ENCODE data around the gene MAGOH. TPM values are rescaled to one million over a fixed set of nuclear protein-coding genes. Genes with fewer than 3 reads are reported as not detected.

MAGOH gene
- total and polyA plus RNA-seq, 9 of the 15 experiments (the other 6 are each of a cell fraction or from before 2014, with no cell fraction given), result 102 to 342 (median 135) TPM

GRCh38 chr1:53277326-53277725 lies 39.0 kb upstream of the MAGOH start:
- H4K20me1 ChIP-seq (replicated peaks; ENCODE audit: control insufficient read depth, insufficient read depth, low read length), result peaks cover 14% of the 10 kb centered on the region; the same call in 1 of the 2 replicates
- no peaks in the 10 kb centered on the region for H3K79me2 ChIP-seq (ENCODE audit: control insufficient read depth, insufficient read depth, low read length)
- ChIA-PET CTCF (ENCODE audit: low intra/inter-chr PET ratio) (interaction anchor here (1.0 to 5.9 kb wide), 3 partner anchors 9 to 127 kb away, joined by 4 to 123 read pairs (median 5); no protein-coding TSS in a partner anchor), POLR2A (no interaction called here)
- in situ Hi-C loops (cut with MboI), result loop anchor here (5.0 kb wide), 1 partner anchor 115 kb away; no protein-coding TSS in a partner anchor
- no peak overlapping the region for H3K4me2 ChIP-seq (ENCODE audit: insufficient read depth, low read length)
- H3K9me1 ChIP-seq (ENCODE audit: control insufficient read depth, insufficient read depth, low read length), result peaks cover 3% of the 10 kb centered on the region
- H3K4me1 ChIP-seq (replicated peaks in 1 of 2; ENCODE audit: control insufficient read depth in 2 of 2, insufficient read depth in 2 of 2, low read length in 2 of 2), result peaks cover 6% of the 10 kb centered on the region in 2 experiments; a peak in 2 of 5 replicates
- TF ChIP-seq XRCC5 (IDR thresholded peaks at IDR 0.05; ENCODE audit: low read depth, low read length) (no peak), ZFP30 (CRISPR knock-in tag; IDR thresholded peaks at IDR 0.05; ENCODE audit: borderline replicate concordance) (no peak), CBX1 (IDR thresholded peaks at IDR 0.05; ENCODE audit: low read depth) (no peak)
- TF ChIP-seq, protein P1, sequence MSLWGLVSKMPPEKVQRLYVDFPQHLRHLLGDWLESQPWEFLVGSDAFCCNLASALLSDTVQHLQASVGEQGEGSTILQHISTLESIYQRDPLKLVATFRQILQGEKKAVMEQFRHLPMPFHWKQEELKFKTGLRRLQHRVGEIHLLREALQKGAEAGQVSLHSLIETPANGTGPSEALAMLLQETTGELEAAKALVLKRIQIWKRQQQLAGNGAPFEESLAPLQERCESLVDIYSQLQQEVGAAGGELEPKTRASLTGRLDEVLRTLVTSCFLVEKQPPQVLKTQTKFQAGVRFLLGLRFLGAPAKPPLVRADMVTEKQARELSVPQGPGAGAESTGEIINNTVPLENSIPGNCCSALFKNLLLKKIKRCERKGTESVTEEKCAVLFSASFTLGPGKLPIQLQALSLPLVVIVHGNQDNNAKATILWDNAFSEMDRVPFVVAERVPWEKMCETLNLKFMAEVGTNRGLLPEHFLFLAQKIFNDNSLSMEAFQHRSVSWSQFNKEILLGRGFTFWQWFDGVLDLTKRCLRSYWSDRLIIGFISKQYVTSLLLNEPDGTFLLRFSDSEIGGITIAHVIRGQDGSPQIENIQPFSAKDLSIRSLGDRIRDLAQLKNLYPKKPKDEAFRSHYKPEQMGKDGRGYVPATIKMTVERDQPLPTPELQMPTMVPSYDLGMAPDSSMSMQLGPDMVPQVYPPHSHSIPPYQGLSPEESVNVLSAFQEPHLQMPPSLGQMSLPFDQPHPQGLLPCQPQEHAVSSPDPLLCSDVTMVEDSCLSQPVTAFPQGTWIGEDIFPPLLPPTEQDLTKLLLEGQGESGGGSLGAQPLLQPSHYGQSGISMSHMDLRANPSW (CRISPR knock-in tag; IDR thresholded peaks at IDR 0.05), result no peak
- WGBS (ENCODE audit: insufficient coverage, low coverage, missing lambda C conversion rate), result 97% methylated on average over 5 of the region's 5 CpGs
- H3K9ac ChIP-seq (ENCODE audit: insufficient read depth in 1 of 2, low read depth in 2 of 2, low read length in 2 of 2), result no peak overlapping the region
- no TSS peak for BruUV-seq (replicated peaks)
- no peaks in the 10 kb centered on the region for H3K9me3 ChIP-seq (replicated peaks; ENCODE audit: control insufficient read depth, insufficient read depth, low read depth, low read length)
- DNase-seq (ENCODE audit: extremely low read depth in 1 of 4, low spot score in 3 of 4) (no peak), FAIRE-seq (no peak), ATAC-seq (no peak)
- H3K27ac ChIP-seq (ENCODE audit: extremely low read depth, low read depth, low read length), result no peak overlapping the region
- no peaks in the 10 kb centered on the region for H3K27me3 ChIP-seq (ENCODE audit: control insufficient read depth in 2 of 2, insufficient read depth in 2 of 2, low read length in 2 of 2)
- no peak overlapping the region for H3K4me3 ChIP-seq
- no peak overlapping the region for H2AFZ ChIP-seq (ENCODE audit: low read depth, low read length)
- intact Hi-C loops (cut with micrococcal nuclease), result no loop called here
- peaks cover 91% of the 10 kb centered on the region for H3K36me3 ChIP-seq (ENCODE audit: control insufficient read depth, insufficient read depth, low read length)

Data from K562 (cell line).